Sigmoid colon (tissue), 7 donors: ENCODE results near the gene MYL10. TPM values are rescaled to one million over a fixed set of nuclear protein-coding genes. Genes with fewer than 3 reads are reported as not detected.

Experiments
- DNase-seq: peaks from one replicate; pipeline ENCODE4 v3.0.0-alpha.2; 2019
- H3K27ac ChIP-seq, 4 donors: fragments of 200-600 bp; sonication (generic); one replicate each; pipeline ENCODE4 v1.5.1; 2016 to 2019; ENCODE audit warnings: mild to moderate bottlenecking in 1 of 4
- H3K27me3 ChIP-seq, 3 donors: fragments of 200-600 bp; sonication (generic); one replicate each; pipeline ENCODE4 v1.5.1; 2019; ENCODE audit warnings: mild to moderate bottlenecking in 1 of 3
- H3K36me3 ChIP-seq, 4 donors: fragments of 200-600 bp; sonication (generic); one replicate each; pipeline ENCODE4 v1.5.1; 2016 to 2019
- H3K4me1 ChIP-seq, 4 donors: fragments of 200-600 bp; sonication (generic); one replicate each; pipeline ENCODE4 v1.5.1; 2017 to 2019
- H3K4me3 ChIP-seq, 4 donors: fragments of 200-600 bp; sonication (generic); one replicate each; pipeline ENCODE4 v1.5.1; 2017 to 2019; ENCODE audit warnings: mild to moderate bottlenecking in 2 of 4, moderate library complexity in 1 of 4
- H3K9me3 ChIP-seq, 4 donors: fragments of 200-600 bp in 3 of 4; sonication (generic) in 3 of 4; one replicate each; pipeline versions ENCODE4 v1.5.1 to v1.6.1; 2013 to 2019
- CTCF ChIP-seq, 4 experiments: fragments of 450-650 bp in 3 of 4; fragments of 200-600 bp in 1 of 4; IDR thresholded peaks; one replicate each; pipeline ENCODE4 v1.5.1; 2016 to 2019; ENCODE audit warnings: antibody characterized with exemption in 4 of 4, mild to moderate bottlenecking in 3 of 4, moderate library complexity in 2 of 4
- EP300 ChIP-seq, 4 donors: sonication (generic); formaldehyde crosslinking; IDR thresholded peaks; one replicate each; pipeline ENCODE4 v1.6.1; 2017; ENCODE audit warnings: antibody characterized with exemption in 4 of 4
- POLR2A ChIP-seq, 2 donors: fragments of 450-650 bp; IDR thresholded peaks; one replicate each; pipeline ENCODE4 v1.6.1; 2016; ENCODE audit warnings: antibody characterized with exemption in 2 of 2, mild to moderate bottlenecking in 2 of 2, moderate library complexity in 2 of 2
- POLR2AphosphoS5 ChIP-seq, 4 donors: sonication (generic); formaldehyde crosslinking; IDR thresholded peaks; one replicate each; pipeline ENCODE4 v1.6.1; 2017; ENCODE audit warnings: antibody characterized with exemption in 4 of 4
- WGBS, 2 donors: extraction: QIAGEN DNeasy Blood & Tissue Kit; methylation state at CpG; one replicate each; pipeline ENCODE4 v1.1.7; 2013; 5-methylcytosine and 5-hydroxymethylcytosine counted together
- intact Hi-C: fragments of 100-400 bp; cut with DNase I; formaldehyde crosslinking; loops from one replicate; pipeline ENCODE4 v1.15.1; 2023
- polyA plus RNA-seq, 3 donors: library from polyadenylated mRNA; stranded (reverse); fragments of 200-250 nt; gene quantifications; one replicate each; pipeline ENCODE4 v1.2.3, GENCODE V29; 2013
- total RNA-seq, 4 donors: library from RNA; depleted of rRNA; stranded (reverse); fragments of >200 nt; gene quantifications; one replicate each; pipeline ENCODE4 v1.1.0, GENCODE V29; 2016
- donor health status: healthy with polysubstance abuse.
- donor health status: Bipolar disorder and iron deficiency.
- donor health status: healthy.

MYL10 gene
- total and polyA plus RNA-seq, 7 donors = not detected

GRCh38 chr7:101676062-101676598 is 47.0 kb upstream of the MYL10 start:
- H3K9me3 ChIP-seq = no peaks in the 10 kb centered on the region
- TF ChIP-seq CTCF (IDR thresholded peaks at IDR 0.05) (no peak), EP300 (IDR thresholded peaks at IDR 0.05) (no peak), POLR2AphosphoS5 (IDR thresholded peaks at IDR 0.05) (no peak), POLR2A (IDR thresholded peaks at IDR 0.05) (no peak)
- WGBS, 2 donors = 82 to 91% methylated on average over 16 of the region's 16 CpGs
- intact Hi-C loops = no loop called here
- no peaks in the 10 kb centered on the region for H3K27me3 ChIP-seq
- H3K27ac ChIP-seq = no peak overlapping the region
- H3K4me3 ChIP-seq = no peak overlapping the region
- peaks cover 0 to 5% (median 2%) of the 10 kb centered on the region in 4 donors for H3K4me1 ChIP-seq
- DNase-seq = no peak
- no peaks in the 10 kb centered on the region for H3K36me3 ChIP-seq

GRCh38 chr7:101674439-101674838 is 45.3 kb upstream of the MYL10 start:
- intact Hi-C loops = no loop called here
- Histone ChIP-seq H3K4me1 (no peaks in the 10 kb centered on the region), H3K27me3 (no peaks in the 10 kb centered on the region), H3K36me3 (no peaks in the 10 kb centered on the region), H3K4me3 (no peak overlapping the region), H3K27ac (no peak overlapping the region), H3K9me3 (no peaks in the 10 kb centered on the region)
- DNase-seq = no peak
- WGBS, 2 donors = 84 to 85% methylated on average over 3 of the region's 3 CpGs
- TF ChIP-seq CTCF (IDR thresholded peaks at IDR 0.05) (no peak), EP300 (IDR thresholded peaks at IDR 0.05) (no peak), POLR2A (IDR thresholded peaks at IDR 0.05) (no peak), POLR2AphosphoS5 (IDR thresholded peaks at IDR 0.05) (no peak)

- 86 to 91% methylated on average over 5 of the region's 5 CpGs for WGBS, 2 donors
- no peak for DNase-seq
- Histone ChIP-seq H3K27ac (no peak overlapping the region), H3K4me1 (no peaks in the 10 kb centered on the region), H3K27me3 (no peaks in the 10 kb centered on the region), H3K36me3 (no peaks in the 10 kb centered on the region), H3K9me3 (no peaks in the 10 kb centered on the region), H3K4me3 (no peak overlapping the region)
- TF ChIP-seq EP300 (IDR thresholded peaks at IDR 0.05) (no peak), CTCF (IDR thresholded peaks at IDR 0.05) (no peak), POLR2A (IDR thresholded peaks at IDR 0.05) (no peak), POLR2AphosphoS5 (IDR thresholded peaks at IDR 0.05) (no peak)
- intact Hi-C loops = no loop called here
These were observed 44.9 kb upstream of the MYL10 start for GRCh38 chr7:101673951-101674350.

GRCh38 chr7:101673315-101673714 is 44.2 kb upstream of the MYL10 start:
- Histone ChIP-seq H3K27me3 (no peaks in the 10 kb centered on the region), H3K9me3 (no peaks in the 10 kb centered on the region), H3K36me3 (no peaks in the 10 kb centered on the region), H3K4me3 (no peak overlapping the region), H3K4me1 (no peaks in the 10 kb centered on the region), H3K27ac (no peak overlapping the region)
- intact Hi-C loops = no loop called here
- DNase-seq = no peak
- TF ChIP-seq EP300 (IDR thresholded peaks at IDR 0.05) (no peak), POLR2AphosphoS5 (IDR thresholded peaks at IDR 0.05) (no peak), CTCF (IDR thresholded peaks at IDR 0.05) (no peak), POLR2A (IDR thresholded peaks at IDR 0.05) (no peak)
